GM10266 (cell line): Measurements from ENCODE around the gene IGF2BP3.

Experiments
- DNase-seq: peaks from one replicate; pipeline ENCODE4 v3.0.0; 2012; ENCODE audit errors: extremely low spot score
- TF ChIP-seq, protein P1 (sequence below): IDR thresholded peaks from 2 replicates; pipeline ENCODE4 v1.5.1; 2012; ENCODE audit warnings: mild to moderate bottlenecking, low read depth; ENCODE audit not compliant: control insufficient read depth, insufficient read depth; ENCODE audit errors: missing control alignments

IGF2BP3 gene

GRCh38 chr7:23458044-23458443 is 12.2 kb downstream of the IGF2BP3 start:
- no peak for DNase-seq
- TF ChIP-seq, protein P1, sequence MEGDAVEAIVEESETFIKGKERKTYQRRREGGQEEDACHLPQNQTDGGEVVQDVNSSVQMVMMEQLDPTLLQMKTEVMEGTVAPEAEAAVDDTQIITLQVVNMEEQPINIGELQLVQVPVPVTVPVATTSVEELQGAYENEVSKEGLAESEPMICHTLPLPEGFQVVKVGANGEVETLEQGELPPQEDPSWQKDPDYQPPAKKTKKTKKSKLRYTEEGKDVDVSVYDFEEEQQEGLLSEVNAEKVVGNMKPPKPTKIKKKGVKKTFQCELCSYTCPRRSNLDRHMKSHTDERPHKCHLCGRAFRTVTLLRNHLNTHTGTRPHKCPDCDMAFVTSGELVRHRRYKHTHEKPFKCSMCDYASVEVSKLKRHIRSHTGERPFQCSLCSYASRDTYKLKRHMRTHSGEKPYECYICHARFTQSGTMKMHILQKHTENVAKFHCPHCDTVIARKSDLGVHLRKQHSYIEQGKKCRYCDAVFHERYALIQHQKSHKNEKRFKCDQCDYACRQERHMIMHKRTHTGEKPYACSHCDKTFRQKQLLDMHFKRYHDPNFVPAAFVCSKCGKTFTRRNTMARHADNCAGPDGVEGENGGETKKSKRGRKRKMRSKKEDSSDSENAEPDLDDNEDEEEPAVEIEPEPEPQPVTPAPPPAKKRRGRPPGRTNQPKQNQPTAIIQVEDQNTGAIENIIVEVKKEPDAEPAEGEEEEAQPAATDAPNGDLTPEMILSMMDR, result no peak

DNA sequence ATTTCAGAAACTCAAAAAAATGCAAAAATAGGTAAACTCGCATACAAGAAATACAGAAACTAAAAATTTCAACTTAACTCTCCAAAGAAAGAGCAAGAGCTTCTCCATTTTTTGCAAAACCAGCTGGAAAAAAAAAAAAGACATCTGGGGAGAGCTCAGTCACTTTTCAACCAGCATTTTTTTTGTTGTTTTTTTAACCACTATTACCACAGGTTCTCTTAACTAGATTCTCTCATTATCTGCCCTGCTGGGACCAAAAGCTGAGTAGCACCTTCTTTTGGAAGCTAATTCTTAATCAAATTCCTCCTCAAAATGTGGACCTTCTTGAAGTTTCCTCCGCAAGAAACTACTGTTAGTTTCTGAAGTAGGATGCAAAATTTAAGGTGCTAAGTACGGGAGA is 14.2 kb downstream of the IGF2BP3 start:
- no peak for DNase-seq
- TF ChIP-seq, protein P1, result no peak

DNA sequence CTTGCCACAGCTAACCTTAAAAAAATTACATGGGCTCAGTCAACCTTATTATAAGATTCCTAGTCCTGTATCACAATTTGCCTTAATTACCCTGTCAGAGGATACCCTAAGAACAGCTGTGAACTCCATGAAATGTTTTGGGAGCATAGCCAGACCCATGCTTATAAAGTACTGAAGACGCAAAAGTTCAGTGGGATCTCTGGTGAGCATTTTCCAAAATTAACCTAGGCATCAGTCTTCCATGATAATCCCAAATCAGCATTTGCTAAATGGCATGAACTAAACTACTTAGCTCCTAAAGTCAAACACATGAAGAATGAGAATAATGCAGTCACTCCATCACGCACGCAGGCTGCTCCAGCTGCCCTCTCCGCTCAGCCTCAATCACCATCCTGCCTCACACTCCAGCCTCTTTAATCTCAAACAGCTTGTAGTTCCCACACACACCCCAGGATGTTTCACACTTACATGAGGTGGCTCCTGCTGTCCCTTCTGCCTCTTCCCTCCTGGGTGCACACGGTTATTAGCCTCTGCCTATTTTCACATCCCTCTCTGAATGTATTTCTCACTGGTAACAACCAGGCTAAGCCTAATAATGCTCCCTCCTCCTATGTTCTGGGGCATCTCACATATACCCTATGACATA is 15.3 kb downstream of the IGF2BP3 start:
- no peak for DNase-seq
- TF ChIP-seq, protein P1, result no peak

- TF ChIP-seq, protein P1, result no peak
- no peak for DNase-seq
Measured at GRCh38 chr7:23450518-23450917, 19.8 kb downstream of the IGF2BP3 start.

GRCh38 chr7:23449941-23450340 is 20.4 kb downstream of the IGF2BP3 start:
- TF ChIP-seq, protein P1, result no peak
- DNase-seq, result no peak

GRCh38 chr7:23445326-23445725 is 25.0 kb downstream of the IGF2BP3 start:
- TF ChIP-seq, protein P1, result no peak

DNA sequence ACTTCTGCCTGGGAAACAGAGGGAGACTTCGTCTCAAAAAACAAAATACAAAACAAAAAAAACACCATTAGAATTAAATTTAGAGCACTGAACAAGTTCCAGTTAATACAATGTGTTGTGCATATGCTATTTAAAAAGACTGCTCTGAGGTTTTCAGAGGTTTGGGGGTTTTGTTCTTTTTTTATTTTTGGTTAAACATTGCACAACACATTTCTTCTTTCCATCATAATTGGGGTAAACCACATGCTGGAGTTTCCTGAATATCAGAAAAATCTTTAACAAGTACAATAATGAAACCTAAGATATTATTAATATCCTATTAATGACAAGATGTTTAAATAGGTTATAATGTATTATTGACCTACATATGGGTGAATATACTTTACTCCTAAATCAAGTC is 26.3 kb downstream of the IGF2BP3 start:
- TF ChIP-seq, protein P1, result no peak

More at GRCh38 chr7:23445326-23445725, 25.0 kb downstream of the IGF2BP3 start:
- DNase-seq, result no peak

More for the DNA sequence above, 26.3 kb downstream of the IGF2BP3 start:
- DNase-seq, result no peak
